ENCODE measurements around the gene SF1. TPM values are rescaled to one million over a fixed set of nuclear protein-coding genes. Genes with fewer than 3 reads are reported as not detected.

Gene SF1
- total RNA-seq, 1 donor from 2014 or later: 269 TPM

DNA sequence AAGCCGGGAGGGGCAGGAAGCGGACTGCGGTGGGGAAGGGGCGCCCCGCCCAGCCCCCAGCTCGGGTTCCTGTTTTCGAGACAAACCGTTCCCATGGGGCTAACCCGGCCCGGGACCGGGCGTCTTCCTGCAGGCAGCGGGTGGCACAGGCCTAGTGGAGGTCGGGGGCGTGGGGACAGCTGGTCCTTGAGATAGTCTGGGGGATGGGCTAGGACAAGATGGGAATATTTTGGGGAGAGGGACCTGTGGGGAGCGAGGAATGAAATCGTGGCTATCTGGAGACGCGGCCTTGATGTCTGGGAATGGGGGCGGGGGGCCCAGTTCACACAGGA is 33.2 kb downstream of the SF1 start:
- H3K36me3 ChIP-seq: no peaks in the 10 kb centered on the region
- H3K27me3 ChIP-seq (ENCODE audit: low read depth): peaks cover 14% of the 10 kb centered on the region
- TF ChIP-seq, protein P1, sequence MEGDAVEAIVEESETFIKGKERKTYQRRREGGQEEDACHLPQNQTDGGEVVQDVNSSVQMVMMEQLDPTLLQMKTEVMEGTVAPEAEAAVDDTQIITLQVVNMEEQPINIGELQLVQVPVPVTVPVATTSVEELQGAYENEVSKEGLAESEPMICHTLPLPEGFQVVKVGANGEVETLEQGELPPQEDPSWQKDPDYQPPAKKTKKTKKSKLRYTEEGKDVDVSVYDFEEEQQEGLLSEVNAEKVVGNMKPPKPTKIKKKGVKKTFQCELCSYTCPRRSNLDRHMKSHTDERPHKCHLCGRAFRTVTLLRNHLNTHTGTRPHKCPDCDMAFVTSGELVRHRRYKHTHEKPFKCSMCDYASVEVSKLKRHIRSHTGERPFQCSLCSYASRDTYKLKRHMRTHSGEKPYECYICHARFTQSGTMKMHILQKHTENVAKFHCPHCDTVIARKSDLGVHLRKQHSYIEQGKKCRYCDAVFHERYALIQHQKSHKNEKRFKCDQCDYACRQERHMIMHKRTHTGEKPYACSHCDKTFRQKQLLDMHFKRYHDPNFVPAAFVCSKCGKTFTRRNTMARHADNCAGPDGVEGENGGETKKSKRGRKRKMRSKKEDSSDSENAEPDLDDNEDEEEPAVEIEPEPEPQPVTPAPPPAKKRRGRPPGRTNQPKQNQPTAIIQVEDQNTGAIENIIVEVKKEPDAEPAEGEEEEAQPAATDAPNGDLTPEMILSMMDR (IDR thresholded peaks at IDR 0.05): no peak
- peaks cover 40% of the 10 kb centered on the region for H3K4me1 ChIP-seq
- intact Hi-C loops (cut with DNase I): no loop called here
- H3K27ac ChIP-seq: peak overlapping the region; percentile 94
- ATAC-seq (peak; percentile 38 to 47), DNase-seq (peak; percentile 93)
- no peaks in the 10 kb centered on the region for H3K9me3 ChIP-seq
- peak overlapping the region; percentile 76 for H3K4me3 ChIP-seq

DNA sequence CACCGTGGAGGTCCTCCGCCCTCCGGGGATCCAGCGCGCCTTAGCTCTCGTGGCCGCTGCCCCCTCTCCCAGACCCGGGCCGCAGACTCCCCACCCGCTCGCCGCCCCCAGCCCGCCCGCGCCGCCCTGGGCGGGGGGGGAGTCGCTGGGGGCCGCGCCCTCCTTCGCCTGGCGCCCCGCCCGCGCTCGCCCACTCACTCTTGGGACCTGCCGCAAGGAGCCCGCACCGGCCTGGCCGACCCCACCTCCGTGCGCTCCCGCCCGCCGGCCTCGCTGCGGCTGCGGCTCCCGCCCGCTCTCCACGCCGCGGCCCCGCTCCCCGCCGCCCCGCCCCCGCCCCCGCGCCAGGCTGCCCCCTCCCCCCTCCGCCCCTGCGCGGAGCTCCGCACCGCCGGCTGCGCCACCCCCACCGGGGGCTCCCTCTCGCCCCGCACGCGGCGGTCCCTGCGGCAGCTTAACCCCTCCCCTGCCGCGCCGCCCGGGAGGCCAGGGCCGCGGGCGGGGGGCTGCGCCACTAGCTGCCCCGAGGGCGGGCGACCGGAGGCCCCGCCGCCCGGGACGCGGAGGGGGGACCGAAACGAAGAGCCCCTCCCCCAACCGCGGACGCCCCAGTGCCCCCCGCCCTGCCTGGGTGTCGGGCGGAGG is 33.7 kb downstream of the SF1 start:
- Histone ChIP-seq H3K4me3 (peak overlapping the region; percentile 76), H3K4me1 (peaks cover 40% of the 10 kb centered on the region), H3K36me3 (no peaks in the 10 kb centered on the region), H3K27ac (peak overlapping the region; percentile 94), H3K9me3 (no peaks in the 10 kb centered on the region), H3K27me3 (ENCODE audit: low read depth) (peaks cover 14% of the 10 kb centered on the region)
- ATAC-seq (no peak), DNase-seq (no peak)
- TF ChIP-seq, protein P1 (IDR thresholded peaks at IDR 0.05): no peak
- intact Hi-C loops (cut with DNase I): no loop called here

DNA sequence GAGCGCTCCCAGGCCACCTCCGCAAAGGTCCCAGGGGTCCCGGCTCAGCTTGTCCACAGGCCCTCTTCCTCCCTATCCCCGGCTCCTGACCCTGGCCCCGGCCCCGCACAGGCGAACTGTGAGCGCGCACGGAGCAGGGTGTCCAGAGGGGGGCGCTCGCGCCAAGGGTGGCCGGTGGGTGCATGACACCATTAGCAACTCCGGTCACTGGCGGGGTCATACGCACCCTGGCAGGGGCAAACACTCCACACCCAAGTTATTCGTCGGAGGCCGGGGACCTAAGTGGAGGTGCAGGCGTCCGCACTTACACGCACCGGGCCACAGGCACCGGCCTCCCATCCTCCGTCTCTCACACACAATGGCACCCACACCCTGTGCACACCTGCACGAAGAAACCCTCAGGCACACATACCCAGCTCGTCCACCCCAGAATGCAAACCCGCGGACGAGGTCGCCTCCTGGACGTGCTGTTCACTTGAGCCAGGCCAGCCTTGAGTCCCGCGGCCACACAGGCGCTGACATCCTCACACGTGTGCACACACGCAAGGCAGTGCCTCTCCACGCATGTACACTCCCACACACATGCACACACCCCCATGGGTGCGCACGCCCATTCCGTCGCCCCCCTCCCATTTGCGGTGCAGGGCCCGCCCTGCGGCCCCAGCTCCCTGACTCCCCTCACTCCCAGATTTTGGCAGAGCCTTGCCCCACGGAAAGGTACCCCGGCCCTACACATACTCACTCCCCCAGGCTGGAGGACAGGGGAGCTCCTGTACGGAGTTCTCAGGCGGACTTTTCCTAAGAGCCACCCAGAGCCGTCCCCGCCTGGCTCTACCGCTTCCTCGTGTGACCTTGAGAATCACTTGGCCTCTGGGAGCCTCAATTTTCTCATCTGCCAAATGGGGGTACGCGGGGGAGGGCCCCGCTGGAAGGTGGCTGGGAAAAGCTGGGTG is 34.5 kb downstream of the SF1 start, which contains the start of gene RASGRP2:
RASGRP2 (minus strand) TSS at position 552 of the 953 bp plus-strand sequence. CDS start 1,276 bp downstream, outside the sequence.
- peak within 1 kb of the TSS; percentile 76 for H3K4me3 ChIP-seq
- H3K4me1 ChIP-seq: peaks cover 40% of the 10 kb centered on the region
- peak within 1 kb of the TSS; percentile 94 for H3K27ac ChIP-seq
- TF ChIP-seq, protein P1 (IDR thresholded peaks at IDR 0.05): peak; percentile 73
- ATAC-seq (peak; percentile 59 to 71), DNase-seq (peak; percentile 90)
- no peaks in the 10 kb centered on the region for H3K36me3 ChIP-seq
- peaks cover 14% of the 10 kb centered on the region for H3K27me3 ChIP-seq (ENCODE audit: low read depth)
- intact Hi-C loops (cut with DNase I): no loop called here
- H3K9me3 ChIP-seq: no peaks in the 10 kb centered on the region

DNA sequence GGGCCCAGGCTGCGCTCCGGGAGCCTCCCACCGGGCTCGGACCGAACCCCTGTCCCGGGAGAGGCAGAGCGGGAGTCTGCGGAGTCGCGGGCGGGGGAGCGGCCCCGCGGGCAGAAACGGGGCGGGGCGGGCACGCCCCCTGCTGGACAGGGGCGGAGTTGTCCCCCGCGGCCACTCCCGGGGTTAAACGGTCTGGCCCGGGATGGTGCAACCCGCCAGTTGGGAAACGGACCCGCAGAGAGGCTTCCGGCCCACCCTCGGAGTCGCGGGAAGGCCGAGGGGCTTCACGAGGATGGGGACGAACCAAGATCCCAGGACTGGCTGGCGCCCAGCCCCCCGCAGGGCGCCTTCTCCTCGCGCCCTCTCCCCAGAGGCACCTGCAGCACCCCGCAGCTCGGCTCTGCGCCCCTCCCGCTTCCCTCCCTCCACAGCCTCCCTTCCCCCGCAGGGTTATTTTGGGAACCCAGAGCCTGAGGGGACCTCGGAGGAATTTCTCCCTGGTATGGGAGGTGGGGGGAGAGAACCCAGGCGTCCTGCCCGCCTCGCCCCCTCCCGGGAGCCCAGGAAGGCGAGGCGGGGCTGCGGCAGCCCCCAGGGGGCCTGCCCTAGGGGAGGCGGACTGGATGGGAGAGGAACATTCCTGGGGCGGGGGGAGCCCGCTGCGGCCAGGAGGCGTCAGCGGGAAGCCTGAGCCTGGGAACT is 35.3 kb downstream of the SF1 start:
- H3K27ac ChIP-seq: peak overlapping the region; percentile 94
- ATAC-seq (peak; percentile 72 to 84), DNase-seq (peak; percentile 87)
- H3K9me3 ChIP-seq: no peaks in the 10 kb centered on the region
- peaks cover 14% of the 10 kb centered on the region for H3K27me3 ChIP-seq (ENCODE audit: low read depth)
- peaks cover 3% of the 10 kb centered on the region for H3K36me3 ChIP-seq
- H3K4me3 ChIP-seq: peak overlapping the region; percentile 76
- TF ChIP-seq, protein P1 (IDR thresholded peaks at IDR 0.05): peak; percentile 92
- peaks cover 40% of the 10 kb centered on the region for H3K4me1 ChIP-seq
- intact Hi-C loops (cut with DNase I): no loop called here
